IPS-18a (cell line): Measurements from ENCODE around the gene PTPRN2.
"Not testable (repeated sequence)": the region's sequence is repeated elsewhere in the genome, so short reads cannot be mapped to it uniquely, and the experiment has no call there.

ENCODE experiments used
- H3K27ac ChIP-seq: one replicate; pipeline ENCODE4 v1.5.1; 2013; ENCODE audit warnings: low read length
- H3K27me3 ChIP-seq: one replicate; pipeline ENCODE4 v1.6.1; 2013; ENCODE audit warnings: mild to moderate bottlenecking, low read length; ENCODE audit not compliant: control insufficient read depth, insufficient read depth
- H3K36me3 ChIP-seq: one replicate; pipeline ENCODE4 v1.6.1; 2013; ENCODE audit warnings: low read depth, low read length; ENCODE audit not compliant: control insufficient read depth
- H3K4me1 ChIP-seq: one replicate; pipeline ENCODE4 v1.6.1; 2013; ENCODE audit warnings: low read depth, low read length; ENCODE audit not compliant: control insufficient read depth
- H3K4me3 ChIP-seq: one replicate; pipeline ENCODE4 v1.5.1; 2013; ENCODE audit warnings: low read length
- H3K9ac ChIP-seq: one replicate; pipeline ENCODE4 v1.6.1; 2013; ENCODE audit warnings: mild to moderate bottlenecking, low read length, moderate library complexity
- H3K9me3 ChIP-seq: one replicate; pipeline ENCODE4 v1.6.1; 2013; ENCODE audit warnings: low read depth, low read length; ENCODE audit not compliant: control insufficient read depth

PTPRN2 gene

DNA sequence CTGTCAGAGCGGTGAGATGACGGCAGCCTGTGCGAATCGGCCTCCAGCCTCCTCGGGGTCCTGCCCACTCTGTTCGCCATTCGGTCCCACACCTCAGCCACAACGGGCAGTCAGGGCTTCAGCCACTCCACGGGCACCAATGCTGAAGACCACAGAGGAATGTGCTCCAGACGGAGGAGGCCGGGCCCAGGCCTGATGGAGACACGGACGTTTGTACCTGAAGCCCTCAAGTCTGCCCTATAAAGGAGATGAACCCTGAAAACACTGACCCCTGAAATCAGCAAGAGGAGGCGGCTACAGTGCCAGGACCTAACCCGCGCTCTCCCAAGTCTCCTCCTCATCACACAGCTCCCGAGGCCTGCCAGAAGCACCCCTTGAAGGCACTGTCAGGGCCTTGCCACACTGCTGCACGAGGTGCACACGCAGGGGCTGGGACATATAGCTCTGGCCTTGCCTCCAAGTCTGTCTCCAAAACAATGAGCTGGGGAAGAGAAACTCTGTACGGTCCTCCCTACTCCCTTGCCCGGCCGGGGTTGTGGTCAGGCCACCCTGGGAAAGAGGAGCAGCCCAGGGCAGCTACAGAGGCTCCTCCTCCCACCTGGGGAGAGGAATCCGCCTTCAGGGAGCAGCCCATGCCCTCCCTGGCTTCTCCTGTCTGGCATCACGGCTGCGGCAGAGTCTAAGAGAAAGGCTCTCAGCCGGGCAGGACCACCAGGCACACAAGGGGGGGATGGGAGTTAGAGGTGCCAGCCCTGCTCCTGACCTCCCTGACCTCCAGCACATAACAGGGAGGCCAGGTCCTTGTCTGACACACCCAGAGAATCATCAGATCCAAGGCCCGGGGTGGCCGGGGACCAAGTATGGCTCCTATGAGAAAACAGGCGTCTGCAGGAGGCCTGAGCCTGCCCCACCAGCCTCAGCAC lies 310.1 kb downstream of the PTPRN2 start:
- H3K9me3 ChIP-seq: no peaks in the 10 kb centered on the region
- no peak overlapping the region for H3K27ac ChIP-seq
- peaks cover 3% of the 10 kb centered on the region for H3K4me1 ChIP-seq
- H3K36me3 ChIP-seq: no peaks in the 10 kb centered on the region
- no peak overlapping the region for H3K9ac ChIP-seq
- no peak overlapping the region for H3K4me3 ChIP-seq
- no peaks in the 10 kb centered on the region for H3K27me3 ChIP-seq

DNA sequence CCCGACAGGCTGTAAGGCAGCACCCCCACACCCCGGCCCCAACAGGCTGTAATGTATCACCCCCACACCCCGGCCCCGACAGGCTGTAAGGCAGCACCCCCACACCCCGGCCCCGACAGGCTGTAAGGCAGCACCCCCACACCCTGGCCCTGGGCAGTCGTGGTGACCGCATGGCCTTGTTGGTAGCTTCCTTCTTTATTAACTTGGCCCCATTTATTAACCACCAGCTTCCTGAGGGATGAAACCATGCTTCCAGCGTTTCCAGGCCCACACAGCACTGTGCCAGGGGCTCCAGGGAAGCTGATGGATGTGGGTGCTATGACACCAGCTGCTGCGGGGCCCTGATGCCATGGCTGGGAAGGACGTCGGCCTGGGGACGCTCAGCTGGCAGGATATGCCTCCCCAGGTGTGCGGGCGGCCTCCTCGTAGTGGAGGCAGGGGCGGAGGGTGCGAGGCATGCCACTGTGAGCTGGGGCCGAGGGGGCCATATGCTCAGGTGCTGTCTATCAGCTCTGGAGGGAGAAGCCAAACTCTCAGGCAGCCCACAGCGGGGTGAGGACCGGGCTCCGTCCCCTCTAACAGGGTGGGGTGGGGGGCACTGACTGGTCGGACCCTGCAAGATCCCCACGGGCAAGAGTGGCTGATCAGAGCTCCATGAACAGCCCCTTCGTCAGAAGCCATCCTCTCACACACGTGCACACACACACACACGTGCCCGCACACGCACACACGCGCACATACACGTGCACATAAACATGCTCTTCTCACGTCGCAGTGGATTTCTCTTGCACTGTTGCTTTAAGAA lies 311.0 kb downstream of the PTPRN2 start:
- no peaks in the 10 kb centered on the region for H3K9me3 ChIP-seq

DNA sequence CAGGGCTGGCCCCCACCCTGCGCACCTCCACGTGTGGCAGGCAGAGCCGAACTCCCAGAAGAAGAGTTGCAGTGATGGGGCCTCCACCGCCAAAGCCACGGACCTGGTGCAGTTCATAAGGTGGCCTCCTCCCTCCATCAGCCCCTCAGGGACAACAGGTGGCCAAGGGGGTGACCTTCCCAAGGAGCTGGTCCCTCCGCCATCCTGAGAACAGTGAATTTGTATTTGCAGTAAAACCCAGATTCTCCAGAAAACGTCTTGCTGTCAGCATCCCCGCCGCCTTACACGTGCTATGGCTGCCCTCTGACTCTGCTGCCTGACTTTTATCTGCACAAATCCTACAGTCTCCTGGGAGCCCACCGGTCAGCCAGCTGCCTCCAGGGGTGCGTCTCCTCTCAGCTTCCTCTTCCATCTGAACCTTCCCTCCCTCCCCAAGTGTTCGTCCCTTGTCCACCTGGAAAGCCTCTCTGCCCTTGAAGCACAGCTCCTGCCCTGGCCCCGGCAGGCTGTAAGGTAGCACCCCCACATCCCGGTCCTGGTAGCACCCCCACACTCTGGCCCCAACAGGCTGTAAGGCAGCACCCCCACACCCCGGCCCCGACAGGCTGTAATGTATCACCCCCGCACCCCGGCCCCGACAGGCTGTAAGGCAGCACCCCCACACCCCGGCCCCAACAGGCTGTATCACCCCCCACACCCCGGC lies 311.8 kb downstream of the PTPRN2 start:
- H3K9me3 ChIP-seq: no peaks in the 10 kb centered on the region
- H3K27ac ChIP-seq: no peak overlapping the region
- H3K27me3 ChIP-seq: no peaks in the 10 kb centered on the region
- H3K9ac ChIP-seq: no peak overlapping the region
- no peak overlapping the region for H3K4me3 ChIP-seq
- H3K36me3 ChIP-seq: no peaks in the 10 kb centered on the region
- peaks cover 3% of the 10 kb centered on the region for H3K4me1 ChIP-seq

More for the DNA sequence above, 311.0 kb downstream of the PTPRN2 start:
- H3K4me1 ChIP-seq: peaks cover 3% of the 10 kb centered on the region
- no peak overlapping the region for H3K9ac ChIP-seq
- H3K36me3 ChIP-seq: no peaks in the 10 kb centered on the region
- H3K4me3 ChIP-seq: no peak overlapping the region
- H3K27me3 ChIP-seq: no peaks in the 10 kb centered on the region
- no peak overlapping the region for H3K27ac ChIP-seq

GRCh38 chr7:158274996-158275395 lies 312.6 kb downstream of the PTPRN2 start:
- Histone ChIP-seq H3K9ac (no peak overlapping the region), H3K27me3 (no peaks in the 10 kb centered on the region), H3K4me3 (no peak overlapping the region), H3K36me3 (no peaks in the 10 kb centered on the region), H3K27ac (no peak overlapping the region), H3K9me3 (no peaks in the 10 kb centered on the region), H3K4me1 (peaks cover 3% of the 10 kb centered on the region)

DNA sequence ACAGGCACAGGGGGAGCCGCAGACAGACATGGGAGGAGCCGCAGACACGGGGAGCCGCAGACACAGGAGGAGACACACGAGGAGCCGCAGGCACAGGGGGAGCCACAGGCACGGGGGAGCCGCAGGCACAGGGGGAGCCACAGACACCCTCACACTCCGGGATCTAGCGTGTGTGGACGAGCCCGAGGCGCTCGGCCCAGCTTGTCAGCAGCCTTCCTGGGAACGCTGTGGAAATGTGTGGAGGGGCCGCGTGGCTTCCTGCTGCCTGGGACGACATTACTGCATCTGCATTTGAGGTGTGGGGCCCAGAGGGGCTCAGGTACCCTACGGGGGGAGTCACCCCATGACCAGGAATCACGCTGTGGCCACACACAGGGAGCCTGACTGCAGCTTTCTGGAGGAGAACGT lies 313.2 kb downstream of the PTPRN2 start:
- H3K4me1 ChIP-seq: peaks cover 3% of the 10 kb centered on the region
- no peaks in the 10 kb centered on the region for H3K9me3 ChIP-seq
- H3K27ac ChIP-seq: no peak overlapping the region
- H3K36me3 ChIP-seq: no peaks in the 10 kb centered on the region
- H3K4me3 ChIP-seq: no peak overlapping the region
- H3K9ac ChIP-seq: no peak overlapping the region
- H3K27me3 ChIP-seq: no peaks in the 10 kb centered on the region

DNA sequence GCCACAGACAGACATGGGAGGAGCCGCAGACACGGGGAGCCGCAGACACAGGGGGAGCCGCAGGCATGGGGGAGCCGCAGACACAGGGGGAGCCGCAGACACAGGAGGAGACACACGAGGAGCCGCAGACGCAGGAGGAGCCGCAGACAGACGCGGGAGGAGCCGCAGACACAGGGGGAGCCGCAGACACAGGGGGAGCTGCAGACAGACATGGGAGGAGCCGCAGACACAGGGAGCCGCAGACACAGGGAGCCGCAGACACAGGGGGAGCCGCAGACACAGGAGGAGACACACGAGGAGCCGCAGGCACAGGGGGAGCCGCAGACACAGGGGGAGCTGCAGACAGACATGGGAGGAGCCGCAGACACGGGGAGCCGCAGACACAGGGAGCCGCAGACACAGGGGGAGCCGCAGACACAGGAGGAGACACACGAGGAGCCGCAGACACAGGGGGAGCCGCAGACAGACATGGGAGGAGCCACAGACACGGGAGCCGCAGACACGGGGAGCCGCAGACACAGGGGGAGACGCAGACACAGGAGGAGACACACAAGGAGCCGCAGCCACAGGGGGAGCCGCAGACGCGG lies 313.8 kb downstream of the PTPRN2 start:
- not testable (repeated sequence) for H3K9ac ChIP-seq, H3K27ac ChIP-seq, H3K27me3 ChIP-seq, H3K9me3 ChIP-seq, H3K36me3 ChIP-seq, H3K4me1 ChIP-seq, H3K4me3 ChIP-seq

- H3K9me3 ChIP-seq: no peaks in the 10 kb centered on the region
- H3K9ac ChIP-seq: no peak overlapping the region
- H3K27me3 ChIP-seq: no peaks in the 10 kb centered on the region
- peaks cover 3% of the 10 kb centered on the region for H3K4me1 ChIP-seq
- no peaks in the 10 kb centered on the region for H3K36me3 ChIP-seq
- no peak overlapping the region for H3K4me3 ChIP-seq
- H3K27ac ChIP-seq: no peak overlapping the region
Observed at GRCh38 chr7:158273138-158273651, 314.4 kb downstream of the PTPRN2 start.

- Histone ChIP-seq H3K27ac (no peak overlapping the region), H3K27me3 (no peaks in the 10 kb centered on the region), H3K4me3 (no peak overlapping the region), H3K4me1 (peaks cover 3% of the 10 kb centered on the region), H3K36me3 (no peaks in the 10 kb centered on the region), H3K9ac (no peak overlapping the region), H3K9me3 (no peaks in the 10 kb centered on the region)
Observed at GRCh38 chr7:158272509-158273137, 315.0 kb downstream of the PTPRN2 start.

- no peaks in the 10 kb centered on the region for H3K9me3 ChIP-seq
- no peak overlapping the region for H3K4me3 ChIP-seq
- no peaks in the 10 kb centered on the region for H3K27me3 ChIP-seq
- peaks cover 3% of the 10 kb centered on the region for H3K4me1 ChIP-seq
- no peaks in the 10 kb centered on the region for H3K36me3 ChIP-seq
- H3K27ac ChIP-seq: no peak overlapping the region
- H3K9ac ChIP-seq: no peak overlapping the region
Observed at GRCh38 chr7:158272091-158272490, 315.5 kb downstream of the PTPRN2 start.

- H3K9me3 ChIP-seq: no peaks in the 10 kb centered on the region
Observed at GRCh38 chr7:158271646-158272045, 316.0 kb downstream of the PTPRN2 start.

More at GRCh38 chr7:158271646-158272045, 316.0 kb downstream of the PTPRN2 start:
- H3K27me3 ChIP-seq: no peaks in the 10 kb centered on the region
- no peak overlapping the region for H3K4me3 ChIP-seq
- H3K27ac ChIP-seq: no peak overlapping the region
- H3K9ac ChIP-seq: no peak overlapping the region
- no peaks in the 10 kb centered on the region for H3K36me3 ChIP-seq
- peaks cover 3% of the 10 kb centered on the region for H3K4me1 ChIP-seq
